Adrenal gland (tissue), 12 donors: ENCODE data around the gene PTGES3L. TPM values are rescaled to one million over a fixed set of nuclear protein-coding genes. Genes with fewer than 3 reads are reported as not detected.
"Not testable (repeated sequence)": the region's sequence is repeated elsewhere in the genome, so short reads cannot be mapped to it uniquely, and the experiment has no call there.

Experiments
- DNase-seq, 7 donors: peaks; one replicate each; pipeline ENCODE4 v3.0.0-alpha.2; 2019 to 2020
- H3K27ac ChIP-seq, 5 donors: fragments of 200-600 bp; sonication (generic) in 4 of 5; 1 replicate in 3 of 5; 2 replicates in 2 of 5; pipeline versions ENCODE4 v1.5.1 to v1.8.0; 2016 to 2020; ENCODE audit warnings: mild to moderate bottlenecking in 1 of 5
- H3K27me3 ChIP-seq: fragments of 200-600 bp; 2 replicates; pipeline ENCODE4 v1.8.0; 2021
- H3K36me3 ChIP-seq, 2 donors: fragments of 200-600 bp; replicated peaks in 1 of 2; 1 replicate in 1 of 2; 2 replicates in 1 of 2; pipeline versions ENCODE4 v1.5.1 to v1.8.0; 2018 to 2022
- H3K4me1 ChIP-seq, 2 donors: fragments of 200-600 bp; replicated peaks in 1 of 2; 1 replicate in 1 of 2; 2 replicates in 1 of 2; pipeline versions ENCODE4 v1.5.1 to v1.8.0; 2018 to 2021
- H3K4me3 ChIP-seq, 4 donors: fragments of 200-600 bp; sonication (generic) in 3 of 4; one replicate each; pipeline ENCODE4 v1.5.1; 2016 to 2018
- H3K9me3 ChIP-seq, 3 donors: fragments of 200-600 bp; sonication (generic) in 1 of 3; replicated peaks in 1 of 3; 1 replicate in 2 of 3; 2 replicates in 1 of 3; pipeline versions ENCODE4 v1.5.1 to v1.8.0; 2016 to 2021
- CTCF ChIP-seq, 6 experiments: fragments of 450-650 bp in 4 of 6; fragments of 200-600 bp in 2 of 6; sonication (generic) in 1 of 6; IDR thresholded peaks; 1 replicate in 5 of 6; 2 replicates in 1 of 6; pipeline versions ENCODE4 v1.5.1 to v1.8.0; 2016 to 2021; ENCODE audit warnings: antibody characterized with exemption in 6 of 6, mild to moderate bottlenecking in 2 of 6, moderate library complexity in 1 of 6
- POLR2A ChIP-seq, 2 donors: fragments of 450-650 bp; IDR thresholded peaks; one replicate each; pipeline ENCODE4 v1.6.1; 2017; ENCODE audit warnings: antibody characterized with exemption in 2 of 2, mild to moderate bottlenecking in 2 of 2, moderate library complexity in 1 of 2
- WGBS, 4 donors: extraction: QIAGEN DNeasy Blood & Tissue Kit in 2 of 4; methylation state at CpG; one replicate each; pipeline versions ENCODE4 v1.1.5 to v1.1.7; 2013 to 2017; 5-methylcytosine and 5-hydroxymethylcytosine counted together
- intact Hi-C, 2 donors: fragments of 100-400 bp; cut with DNase I; formaldehyde crosslinking; loops; one replicate each; pipeline versions ENCODE4 v1.14.1 to v1.15.0; 2022 to 2023
- polyA plus RNA-seq, 3 donors: library from polyadenylated mRNA; stranded (reverse); fragments of 200-250 nt in 2 of 3; fragments of 350-450 nt in 1 of 3; fragmentation: Illumina TruSeq in 1 of 3; extraction: RNeasy Lipid Tissue Mini Kit (QIAGEN cat#74804) in 1 of 3; gene quantifications; one replicate each; pipeline ENCODE4 v1.2.3, GENCODE V29; 2013 to 2014
- total RNA-seq, 9 donors: library from RNA; depleted of rRNA in 4 of 9; stranded (reverse); fragments of >200 nt in 4 of 9; fragments of 120-200 nt in 1 of 9; fragmentation: NEBNext Ultra II Directional in 1 of 9; extraction: Animal tissue kit (Norgen Biotek cat#: 25700) in 1 of 9; gene quantifications; one replicate each; pipeline versions ENCODE4 v1.1.0 to v1.2.4, GENCODE V29; 2013 to 2023
- donor health status: healthy with polysubstance abuse.
- donor health status: Bipolar disorder and iron deficiency.
- donor health status: DM: yes; HTN: yes; CAD: no.
- donor health status: DM: no; HTN: no; CAD: no.
- donor health status: DM: no; HTN: no; CAD: no.
- donor health status: DM: yes; HTN: yes; CAD: no.

The PTGES3L gene
- total and polyA plus RNA-seq, 12 donors, result 0.18 to 0.72 (median 0.61) TPM; not detected in 6

GRCh38 chr17:42997390-42997983 is 17.6 kb upstream of the PTGES3L start:
- Histone ChIP-seq H3K9me3 (no peaks in the 10 kb centered on the region), H3K27me3 (no peaks in the 10 kb centered on the region), H3K27ac (peak overlapping the region in 4 of 5 donors; percentile 30 to 97 (median 82)), H3K4me3 (peak overlapping the region in 1 of 4 donors; percentile 23), H3K4me1 (peaks cover 12 to 26% of the 10 kb centered on the region in 2 donors), H3K36me3 (peaks cover 0 to 38% of the 10 kb centered on the region in 2 donors)
- DNase-seq, result no peak
- 18 to 32% (median 23%) methylated on average over 5 of the region's 5 CpGs for WGBS, 4 donors
- TF ChIP-seq CTCF (IDR thresholded peaks at IDR 0.05) (no peak), POLR2A (IDR thresholded peaks at IDR 0.05) (no peak)
- intact Hi-C loops, result loop anchor here in 1 of 2 donors (2.0 to 10.0 kb wide), 2 partner anchors 29 to 153 kb away; partner anchors contain the start of gene AOC2

GRCh38 chr17:42993913-42994312 is 14.0 kb upstream of the PTGES3L start:
- intact Hi-C loops, result loop anchor here in 1 of 2 donors (10.0 kb wide), 1 partner anchor 149 kb away; the partner anchor contains the start of gene AOC2
- H3K36me3 ChIP-seq, result peaks cover 0 to 45% of the 10 kb centered on the region in 2 donors
- H3K9me3 ChIP-seq, H3K27me3 ChIP-seq, H3K27ac ChIP-seq, H3K4me3 ChIP-seq, DNase-seq: not testable (repeated sequence)
- WGBS, 4 donors, result 85 to 88% (median 87%) methylated on average over 10 of the region's 10 CpGs
- peaks cover 10 to 24% of the 10 kb centered on the region in 2 donors for H3K4me1 ChIP-seq

- intact Hi-C loops, result loop anchor here in 1 of 2 donors (10.0 kb wide), 1 partner anchor 148 kb away; the partner anchor contains the start of gene AOC2
- 76 to 95% (median 90%) methylated on average over 5 of the region's 5 CpGs for WGBS, 4 donors
Observed at GRCh38 chr17:42992872-42993271, 13.0 kb upstream of the PTGES3L start.

DNA sequence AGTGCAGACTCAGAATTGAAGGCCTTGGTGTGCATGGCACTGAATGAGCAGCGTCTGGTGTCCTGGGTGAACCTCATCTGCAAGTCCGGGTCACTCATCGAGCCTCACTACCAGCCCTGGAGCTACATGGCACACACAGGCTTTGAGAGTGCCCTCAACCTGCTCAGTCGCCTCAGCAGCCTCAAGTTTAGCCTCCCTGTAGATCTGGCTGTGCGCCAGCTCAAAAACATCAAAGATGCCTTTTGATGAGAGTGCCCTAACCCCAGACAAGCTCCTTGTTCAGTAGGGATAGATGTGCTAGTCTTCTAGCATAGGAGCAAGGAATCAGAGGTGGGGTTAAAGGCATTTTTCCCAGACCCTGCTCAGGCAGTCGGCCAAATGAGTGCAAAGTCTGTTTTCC is 11.6 kb upstream of the PTGES3L start:
- no peak for DNase-seq
- no peaks in the 10 kb centered on the region for H3K27me3 ChIP-seq
- H3K4me1 ChIP-seq, result peaks cover 13 to 18% of the 10 kb centered on the region in 2 donors
- H3K36me3 ChIP-seq, result peaks cover 0 to 65% of the 10 kb centered on the region in 2 donors
- H3K4me3 ChIP-seq, result no peak overlapping the region
- H3K9me3 ChIP-seq, result no peaks in the 10 kb centered on the region
- 86 to 100% (median 90%) methylated on average over 2 to 6 of the region's 6 CpGs for WGBS, 4 donors
- TF ChIP-seq CTCF (IDR thresholded peaks at IDR 0.05), result no peak
- no peak for TF ChIP-seq POLR2A (IDR thresholded peaks at IDR 0.05)
- intact Hi-C loops, result loop anchor here in 1 of 2 donors (10.0 kb wide), 1 partner anchor 147 kb away; the partner anchor contains the start of gene AOC2
- H3K27ac ChIP-seq, result peak overlapping the region in 2 of 5 donors; percentile 43 to 84

More at GRCh38 chr17:42992872-42993271, 13.0 kb upstream of the PTGES3L start:
- Histone ChIP-seq H3K27me3 (no peaks in the 10 kb centered on the region), H3K36me3 (peaks cover 0 to 56% of the 10 kb centered on the region in 2 donors), H3K4me1 (peaks cover 13 to 25% of the 10 kb centered on the region in 2 donors), H3K9me3 (no peaks in the 10 kb centered on the region), H3K4me3 (no peak overlapping the region), H3K27ac (no peak overlapping the region)
- no peak for DNase-seq
- TF ChIP-seq CTCF (IDR thresholded peaks at IDR 0.05), result peak in 1 of 6 experiments; percentile 1
- TF ChIP-seq POLR2A (IDR thresholded peaks at IDR 0.05), result no peak
